Neuronal stem cell (in vitro differentiated cells): Measurements from ENCODE around the gene SIX5.

Source experiments
- DNase-seq: peaks from one replicate; pipeline ENCODE4 v3.0.0-alpha.2; 2013; ENCODE audit warnings: low spot score
- H2AFZ ChIP-seq: one replicate; pipeline ENCODE4 v1.6.1; 2013; ENCODE audit warnings: mild to moderate bottlenecking, low read length, inconsistent platforms
- H2AK5ac ChIP-seq: 2 replicates; pipeline ENCODE4 v1.6.1; 2013; ENCODE audit warnings: low read depth, mild to moderate bottlenecking, inconsistent platforms, low read length, moderate library complexity, mixed read lengths
- H2BK120ac ChIP-seq: 2 replicates; pipeline ENCODE4 v1.6.1; 2013; ENCODE audit warnings: low read depth, mild to moderate bottlenecking, inconsistent platforms, low read length, moderate library complexity, mixed read lengths
- H2BK12ac ChIP-seq: one replicate; pipeline ENCODE4 v1.6.1; 2013; ENCODE audit warnings: low read length, inconsistent platforms
- H2BK15ac ChIP-seq: 2 replicates; pipeline ENCODE4 v1.6.1; 2013; ENCODE audit warnings: mild to moderate bottlenecking, low read length, inconsistent platforms, mixed read lengths
- H2BK5ac ChIP-seq: one replicate; pipeline ENCODE4 v1.6.1; 2013; ENCODE audit warnings: inconsistent platforms, mild to moderate bottlenecking, low read length, moderate library complexity
- H3K14ac ChIP-seq: one replicate; pipeline ENCODE4 v1.6.1; 2013; ENCODE audit warnings: low read length, inconsistent platforms
- H3K18ac ChIP-seq: 2 replicates; pipeline ENCODE4 v1.6.1; 2013; ENCODE audit warnings: low read length, inconsistent platforms
- H3K23ac ChIP-seq: 2 replicates; pipeline ENCODE4 v1.6.1; 2013; ENCODE audit warnings: low read depth, mild to moderate bottlenecking, mixed read lengths, low read length, inconsistent platforms; ENCODE audit not compliant: poor library complexity
- H3K27ac ChIP-seq: replicated peaks from 3 replicates; pipeline ENCODE4 v1.5.1; 2013; ENCODE audit warnings: low read length, inconsistent platforms
- H3K27me3 ChIP-seq, 3 experiments: 2 replicates each; pipeline ENCODE4 v1.6.1; 2013; ENCODE audit warnings: low read length in 3 of 3, mild to moderate bottlenecking in 2 of 3, inconsistent platforms in 1 of 3, low read depth in 1 of 3, mixed read lengths in 1 of 3, moderate library complexity in 1 of 3; ENCODE audit not compliant: control insufficient read depth in 3 of 3, insufficient read depth in 3 of 3
- H3K36me3 ChIP-seq, 2 donors: replicated peaks in 1 of 2; 2 replicates each; pipeline ENCODE4 v1.6.1; 2013; ENCODE audit warnings: low read length in 2 of 2; ENCODE audit not compliant: control insufficient read depth in 2 of 2, insufficient read depth in 2 of 2
- H3K4ac ChIP-seq: 2 replicates; pipeline ENCODE4 v1.6.1; 2013; ENCODE audit warnings: inconsistent platforms, mild to moderate bottlenecking, low read length, moderate library complexity
- H3K4me1 ChIP-seq, 2 donors: 1 replicate in 1 of 2; 2 replicates in 1 of 2; pipeline ENCODE4 v1.6.1; 2013; ENCODE audit warnings: low read length in 2 of 2, low read depth in 1 of 2; ENCODE audit not compliant: control insufficient read depth in 2 of 2, insufficient read depth in 1 of 2
- H3K4me2 ChIP-seq: one replicate; pipeline ENCODE4 v1.6.1; 2013; ENCODE audit warnings: mild to moderate bottlenecking, low read length, inconsistent platforms; ENCODE audit not compliant: insufficient read depth, poor library complexity, severe bottlenecking
- H3K4me3 ChIP-seq, 2 donors: 2 replicates each; pipeline ENCODE4 v1.5.1; 2013; ENCODE audit warnings: low read length in 2 of 2, mild to moderate bottlenecking in 2 of 2, inconsistent platforms in 1 of 2, moderate library complexity in 1 of 2
- H3K79me1 ChIP-seq: one replicate; pipeline ENCODE4 v1.6.1; 2013; ENCODE audit warnings: low read depth, mild to moderate bottlenecking, inconsistent platforms, low read length, moderate library complexity
- H3K9ac ChIP-seq: one replicate; pipeline ENCODE4 v1.6.1; 2013; ENCODE audit warnings: mild to moderate bottlenecking, low read depth, low read length, inconsistent platforms; ENCODE audit not compliant: poor library complexity
- H3K9me3 ChIP-seq, 2 donors: replicated peaks in 1 of 2; 2 replicates each; pipeline versions ENCODE3 to v1.6.1; 2013; ENCODE audit warnings: low read length in 2 of 2, mild to moderate bottlenecking in 2 of 2, inconsistent platforms in 1 of 2, low read depth in 1 of 2, mixed read lengths in 1 of 2, moderate library complexity in 1 of 2; ENCODE audit not compliant: control insufficient read depth in 2 of 2, insufficient read depth in 1 of 2
- H4K8ac ChIP-seq: one replicate; pipeline ENCODE4 v1.6.1; 2013; ENCODE audit warnings: low read depth, mild to moderate bottlenecking, inconsistent platforms, low read length, moderate library complexity
- H4K91ac ChIP-seq: one replicate; pipeline ENCODE4 v1.6.1; 2013; ENCODE audit warnings: low read length, low read depth, mild to moderate bottlenecking, inconsistent platforms; ENCODE audit not compliant: poor library complexity
- WGBS, 2 donors: extraction: QIAGEN DNeasy Blood & Tissue Kit; methylation state at CpG; one replicate each; pipeline ENCODE4 v1.1.7; 2013; ENCODE audit warnings: missing lambda C conversion rate in 2 of 2, mixed read lengths in 1 of 2; ENCODE audit not compliant: insufficient read length in 2 of 2, insufficient replicate concordance in 1 of 2; ENCODE audit errors: extremely low coverage in 2 of 2; 5-methylcytosine and 5-hydroxymethylcytosine counted together

Gene SIX5

DNA sequence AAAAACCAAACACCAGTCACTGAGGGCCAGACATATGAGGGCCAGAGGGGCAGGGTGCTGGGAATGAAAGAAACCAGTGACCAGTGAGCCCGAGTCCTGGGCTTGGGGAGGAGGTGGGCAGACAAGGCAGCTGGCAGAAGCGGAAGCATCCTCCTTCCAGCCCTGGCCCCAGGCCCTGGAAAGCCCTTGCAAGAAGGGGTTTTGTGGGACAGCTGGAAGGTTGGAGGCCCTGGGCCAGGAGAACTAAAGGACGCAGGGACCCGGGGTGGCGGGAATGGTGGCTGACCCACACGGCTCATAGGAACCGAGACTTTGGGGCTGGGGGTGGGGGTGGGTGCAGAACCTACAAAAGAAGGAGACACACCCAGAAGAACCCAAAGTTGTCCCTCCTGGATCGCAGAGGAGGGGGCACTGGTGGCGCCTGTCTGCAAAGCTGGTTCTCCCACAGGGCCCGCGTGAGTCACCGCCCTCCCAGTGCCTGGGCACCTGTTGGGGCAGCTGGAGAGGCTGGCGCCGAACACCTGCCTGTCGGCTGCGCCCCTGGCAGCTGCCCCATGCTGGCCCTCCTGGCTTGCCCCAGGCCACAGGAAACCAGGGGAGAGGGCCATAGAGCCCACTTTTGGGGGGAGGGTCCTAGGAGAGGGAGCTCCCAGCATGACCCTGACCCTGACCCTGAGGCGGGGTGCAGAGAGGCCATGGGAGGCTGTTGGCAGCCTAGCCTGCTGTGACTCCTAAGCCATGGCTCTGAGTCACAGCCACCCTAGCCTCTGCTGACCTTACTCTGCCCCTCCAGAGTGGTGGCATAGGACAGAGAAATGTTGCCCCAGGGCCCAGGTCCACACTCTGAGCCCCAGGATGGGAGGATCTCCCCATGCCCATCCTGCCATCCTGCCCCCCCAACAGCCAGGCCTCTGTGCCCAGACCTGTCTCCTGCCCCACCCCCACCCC lies 12.4 kb upstream of the SIX5 start:
- Histone ChIP-seq H4K91ac (no peak overlapping the region), H3K23ac (no peak overlapping the region), H2BK120ac (no peak overlapping the region), H3K4me1 (peaks cover 19 to 24% of the 10 kb centered on the region in 2 donors), H3K4ac (no peak overlapping the region), H3K36me3 (peaks cover 37 to 69% of the 10 kb centered on the region in 2 donors), H3K18ac (peak overlapping the region; percentile 85), H2BK12ac (no peak overlapping the region), H3K27ac (no peak overlapping the region), H3K27me3 (peaks cover 0 to 6% (median 0%) of the 10 kb centered on the region in 3 experiments), H2BK5ac (no peak overlapping the region), H2AFZ (no peak overlapping the region), H3K79me1 (peaks cover 6% of the 10 kb centered on the region), H4K8ac (no peak overlapping the region), H3K4me3 (no peak overlapping the region), H2AK5ac (peak overlapping the region; percentile 88), H2BK15ac (no peak overlapping the region), H3K9me3 (no peaks in the 10 kb centered on the region), H3K4me2 (no peak overlapping the region), H3K14ac (no peak overlapping the region), H3K9ac (no peak overlapping the region)
- no CpG with 5 or more reads among the region's 17 CpGs for WGBS, 2 donors
- no peak for DNase-seq

DNA sequence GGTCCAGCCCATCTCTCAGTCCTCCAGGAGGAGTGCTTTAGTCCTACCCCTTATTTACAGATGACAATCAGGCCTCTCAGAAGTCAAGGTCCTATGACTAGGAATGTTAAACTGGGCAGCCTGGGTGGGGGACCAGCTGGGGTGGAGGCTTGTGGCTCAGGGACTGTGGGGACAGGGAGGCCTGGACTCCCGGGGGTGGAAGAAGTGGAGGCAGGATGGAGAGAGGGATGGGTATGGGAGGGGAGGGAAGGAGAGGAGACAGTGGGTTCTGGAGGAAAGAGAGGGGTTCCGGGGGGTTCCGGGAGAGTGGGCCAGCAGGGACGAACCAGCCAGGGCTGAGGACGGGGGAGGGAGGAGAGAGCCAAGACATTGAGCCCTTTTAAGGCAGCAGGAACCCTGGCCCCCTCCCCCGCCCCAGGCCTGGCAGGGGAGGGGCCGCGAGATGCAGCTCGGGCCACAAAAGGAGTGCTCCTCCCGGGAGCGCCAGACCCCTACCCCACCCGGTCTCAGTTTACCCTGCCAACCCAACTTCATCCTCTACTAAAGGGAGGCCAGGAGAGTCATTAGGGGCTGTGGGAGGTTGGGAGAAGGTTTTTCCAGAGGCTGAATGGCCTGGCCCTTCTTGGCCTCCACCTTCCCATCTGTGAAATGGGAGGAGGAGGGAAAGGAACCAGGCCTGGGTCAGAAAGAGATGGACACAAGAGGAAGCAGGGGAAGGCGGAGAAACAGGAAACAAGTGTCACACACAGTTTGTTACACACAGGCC lies 11.6 kb upstream of the SIX5 start:
- Histone ChIP-seq H3K4ac (no peak overlapping the region), H3K4me2 (no peak overlapping the region), H3K27ac (no peak overlapping the region), H3K18ac (no peak overlapping the region), H2BK12ac (no peak overlapping the region), H3K36me3 (peaks cover 28 to 63% of the 10 kb centered on the region in 2 donors), H3K9me3 (no peaks in the 10 kb centered on the region), H3K79me1 (peaks cover 2% of the 10 kb centered on the region), H3K9ac (peak overlapping the region; percentile 9), H3K23ac (no peak overlapping the region), H4K91ac (no peak overlapping the region), H2AK5ac (peak overlapping the region; percentile 40), H2BK5ac (no peak overlapping the region), H3K27me3 (peaks cover 0 to 6% (median 0%) of the 10 kb centered on the region in 3 experiments), H3K4me3 (no peak overlapping the region), H3K14ac (no peak overlapping the region), H2BK15ac (no peak overlapping the region), H4K8ac (no peak overlapping the region), H2BK120ac (no peak overlapping the region), H3K4me1 (peaks cover 19 to 24% of the 10 kb centered on the region in 2 donors), H2AFZ (no peak overlapping the region)
- DNase-seq: no peak
- WGBS, 2 donors: no CpG with 5 or more reads among the region's 13 CpGs

DNA sequence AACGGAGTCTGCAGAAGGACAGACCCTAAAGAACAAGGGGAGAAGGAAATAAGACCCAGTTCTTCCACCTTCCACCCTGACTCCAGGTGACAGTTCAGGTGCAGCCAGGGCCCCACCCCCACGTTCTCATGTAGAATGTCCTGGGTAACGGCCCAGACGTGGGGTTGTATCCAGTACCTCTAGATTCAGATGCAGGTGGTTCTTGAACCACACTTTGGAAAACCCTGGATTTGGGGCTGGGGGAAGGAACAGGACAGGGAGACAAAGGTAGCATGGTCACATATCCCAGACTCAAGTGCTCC lies 11.0 kb upstream of the SIX5 start:
- Histone ChIP-seq H3K27me3 (peaks cover 0 to 6% (median 0%) of the 10 kb centered on the region in 3 experiments), H3K9ac (no peak overlapping the region), H3K18ac (peak overlapping the region; percentile 55), H2BK12ac (no peak overlapping the region), H4K91ac (no peak overlapping the region), H3K4me1 (peaks cover 19 to 24% of the 10 kb centered on the region in 2 donors), H3K23ac (no peak overlapping the region), H2BK15ac (peak overlapping the region; percentile 68), H3K27ac (no peak overlapping the region), H2BK120ac (no peak overlapping the region), H2BK5ac (peak overlapping the region; percentile 2), H3K9me3 (no peaks in the 10 kb centered on the region), H2AK5ac (peak overlapping the region; percentile 79), H3K4me3 (no peak overlapping the region), H3K14ac (no peak overlapping the region), H3K4ac (no peak overlapping the region), H2AFZ (no peak overlapping the region), H3K79me1 (peaks cover 2% of the 10 kb centered on the region), H3K4me2 (peak overlapping the region; percentile 83), H3K36me3 (peaks cover 23 to 58% of the 10 kb centered on the region in 2 donors), H4K8ac (peak overlapping the region; percentile 78)
- no CpG with 5 or more reads among the region's 4 CpGs for WGBS, 2 donors
- no peak for DNase-seq
